Testis (tissue), 2 donors: ENCODE measurements around the gene HAPLN2.

Experiments
- CTCF ChIP-seq, 3 experiments: fragments of 450-650 bp in 2 of 3; fragments of 200-600 bp in 1 of 3; sonication (generic) in 1 of 3; IDR thresholded peaks; one replicate each; pipeline ENCODE4 v1.5.1; 2016 to 2019; ENCODE audit warnings: antibody characterized with exemption in 3 of 3, mild to moderate bottlenecking in 2 of 3, moderate library complexity in 1 of 3
- POLR2A ChIP-seq: fragments of 450-650 bp; IDR thresholded peaks from one replicate; pipeline ENCODE4 v1.6.1; 2017; ENCODE audit warnings: antibody characterized with exemption, mild to moderate bottlenecking, moderate library complexity

DNA sequence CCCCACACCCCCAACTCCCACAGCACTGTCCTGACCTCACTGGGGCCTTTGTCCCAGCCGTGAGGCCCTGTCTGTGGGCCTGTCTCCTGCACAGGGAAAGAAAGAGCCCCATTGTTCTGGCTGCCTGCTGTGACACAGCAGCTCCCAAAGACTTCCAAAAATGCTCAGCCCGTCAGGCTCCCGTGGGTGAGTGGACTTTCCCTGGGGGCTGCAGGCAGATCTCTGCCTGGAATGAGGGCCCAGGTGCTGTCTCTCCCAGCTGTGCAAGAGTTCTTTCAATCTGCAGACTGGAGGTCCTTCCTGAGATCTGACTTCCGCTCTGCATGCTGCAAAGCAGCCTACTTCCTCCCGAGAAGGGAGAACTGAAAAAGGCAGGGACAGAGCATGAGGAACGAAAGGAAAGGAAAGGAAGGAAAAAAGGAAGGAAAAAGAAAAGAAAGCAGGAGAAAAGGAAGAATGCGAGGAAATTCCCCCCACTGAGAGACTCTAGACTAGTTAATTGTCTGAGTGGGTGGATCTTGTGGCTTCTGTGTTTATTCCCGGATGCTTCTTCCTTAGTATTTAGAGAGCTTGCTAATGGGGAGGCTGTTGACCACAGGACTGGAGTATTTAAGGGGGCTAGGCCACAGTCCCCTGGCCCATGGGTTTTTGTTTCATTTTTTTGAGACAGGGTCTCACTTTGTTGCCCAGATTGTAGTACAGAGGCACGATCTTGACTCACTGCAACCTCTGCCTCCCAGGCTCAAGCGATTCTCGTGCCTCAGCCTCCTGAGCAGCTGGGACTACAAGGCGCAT lies 43.0 kb downstream of the HAPLN2 start:
- no peak for TF ChIP-seq CTCF (IDR thresholded peaks at IDR 0.05)
- TF ChIP-seq POLR2A = no peak
